Suprapubic skin (tissue), 4 donors: ENCODE results near the gene AP2A1.

Source experiments
- CTCF ChIP-seq, 2 donors: fragments of 200-600 bp in 1 of 2; fragments of 450-650 bp in 1 of 2; sonication (generic) in 1 of 2; IDR thresholded peaks; one replicate each; pipeline ENCODE4 v1.5.1; 2016 to 2019; ENCODE audit warnings: antibody characterized with exemption in 2 of 2, mild to moderate bottlenecking in 1 of 2, moderate library complexity in 1 of 2
- EP300 ChIP-seq: sonication (generic); formaldehyde crosslinking; IDR thresholded peaks from one replicate; pipeline ENCODE4 v1.6.1; 2017; ENCODE audit warnings: antibody characterized with exemption
- POLR2A ChIP-seq, 2 donors: fragments of 450-650 bp; IDR thresholded peaks; one replicate each; pipeline ENCODE4 v1.6.1; 2017; ENCODE audit warnings: antibody characterized with exemption in 2 of 2, mild to moderate bottlenecking in 2 of 2, moderate library complexity in 2 of 2
- POLR2AphosphoS5 ChIP-seq, 3 donors: sonication (generic); formaldehyde crosslinking; IDR thresholded peaks; one replicate each; pipeline ENCODE4 v1.6.1; 2017; ENCODE audit warnings: antibody characterized with exemption in 3 of 3

GRCh38 chr19:49790866-49791265 is 24.1 kb downstream of the AP2A1 start:
- no peak for TF ChIP-seq CTCF (IDR thresholded peaks at IDR 0.05)
- no peak for TF ChIP-seq POLR2A (IDR thresholded peaks at IDR 0.05)
- TF ChIP-seq EP300: no peak
- TF ChIP-seq POLR2AphosphoS5 (IDR thresholded peaks at IDR 0.05): no peak
